ENCODE data around the gene ALPK3. TPM values are rescaled to one million over a fixed set of nuclear protein-coding genes. Genes with fewer than 3 reads are reported as not detected.

The ALPK3 gene
- polyA plus RNA-seq, 1 donor (not counting 4 experiments of a cell fraction or from before 2014, with no cell fraction given), result 0.07 TPM

- no peak for TF ChIP-seq EZH2 (IDR thresholded peaks at IDR 0.05; ENCODE audit: low read length)
- TF ChIP-seq CTCF (optimal IDR thresholded peaks at IDR 0.05 in 1 of 3, IDR thresholded peaks at IDR 0.05 in 1 of 3, conservative IDR thresholded peaks at IDR 0.05 in 1 of 3; ENCODE audit: extremely low read depth in 1 of 3, insufficient read depth in 2 of 3, low read length in 3 of 3), result no peak
- H4K20me1 ChIP-seq (ENCODE audit: control insufficient read depth, extremely low read depth, insufficient read depth, low read length), result peaks cover 2% of the 10 kb centered on the region
- FAIRE-seq (no peak), DNase-seq (ENCODE audit: low read depth, low spot score) (no peak)
- dilution Hi-C loops (cut with MboI; ENCODE audit: extremely low pct_ligation_motif_present, low sequenced_read_pairs), result no loop called here
- H3K36me3 ChIP-seq (ENCODE audit: control insufficient read depth in 2 of 2, extremely low read depth in 1 of 2, insufficient read depth in 2 of 2, low read length in 2 of 2), result peaks cover 13 to 18% of the 10 kb centered on the region in 2 experiments
- H3K4me3 ChIP-seq (ENCODE audit: control insufficient read depth in 2 of 3, extremely low read depth in 1 of 3, insufficient read depth in 2 of 3, low read depth in 1 of 3, low read length in 3 of 3), result no peak overlapping the region
- H3K79me2 ChIP-seq (ENCODE audit: control insufficient read depth, insufficient read depth, low read length), result no peaks in the 10 kb centered on the region
- H2AFZ ChIP-seq (ENCODE audit: control insufficient read depth, low read length), result no peak overlapping the region
- no peaks in the 10 kb centered on the region for H3K9me1 ChIP-seq (ENCODE audit: control insufficient read depth, extremely low read depth, insufficient read depth, low read length)
- H3K9ac ChIP-seq (ENCODE audit: control insufficient read depth, extremely low read depth, insufficient read depth, low read length), result no peak overlapping the region
- no peaks in the 10 kb centered on the region for H3K9me3 ChIP-seq (ENCODE audit: control insufficient read depth, low read depth, low read length)
- no peaks in the 10 kb centered on the region for H3K4me1 ChIP-seq (ENCODE audit: control insufficient read depth, extremely low read depth, insufficient read depth, low read length)
- no peaks in the 10 kb centered on the region for H3K27me3 ChIP-seq (ENCODE audit: control insufficient read depth, extremely low read depth, insufficient read depth, low read length)
- no peak overlapping the region for H3K27ac ChIP-seq (ENCODE audit: control insufficient read depth, insufficient read depth, low read length)
- H3K4me2 ChIP-seq (ENCODE audit: control insufficient read depth, extremely low read depth, insufficient read depth, low read depth, low read length), result no peak overlapping the region
These were observed 11.9 kb upstream of the ALPK3 start for GRCh38 chr15:84805221-84805620.

GRCh38 chr15:84807228-84807627, 9.9 kb upstream of the ALPK3 start:
- no peak overlapping the region for H2AFZ ChIP-seq (ENCODE audit: control insufficient read depth, low read length)
- no peak for DNase-seq (ENCODE audit: low read depth, low spot score)
- no peaks in the 10 kb centered on the region for H3K9me1 ChIP-seq (ENCODE audit: control insufficient read depth, extremely low read depth, insufficient read depth, low read length)
- H3K9me3 ChIP-seq (ENCODE audit: control insufficient read depth, low read depth, low read length), result no peaks in the 10 kb centered on the region
- no peak for TF ChIP-seq CTCF (optimal IDR thresholded peaks at IDR 0.05 in 1 of 3, IDR thresholded peaks at IDR 0.05 in 1 of 3, conservative IDR thresholded peaks at IDR 0.05 in 1 of 3; ENCODE audit: extremely low read depth in 1 of 3, insufficient read depth in 2 of 3, low read length in 3 of 3)
- H3K36me3 ChIP-seq (ENCODE audit: control insufficient read depth in 2 of 2, extremely low read depth in 1 of 2, insufficient read depth in 2 of 2, low read length in 2 of 2), result peaks cover 3 to 9% of the 10 kb centered on the region in 2 experiments
- dilution Hi-C loops (cut with MboI; ENCODE audit: extremely low pct_ligation_motif_present, low sequenced_read_pairs), result no loop called here
- no peak overlapping the region for H3K9ac ChIP-seq (ENCODE audit: control insufficient read depth, extremely low read depth, insufficient read depth, low read length)
- H3K4me2 ChIP-seq (ENCODE audit: control insufficient read depth, extremely low read depth, insufficient read depth, low read depth, low read length), result no peak overlapping the region
- peaks cover 2% of the 10 kb centered on the region for H4K20me1 ChIP-seq (ENCODE audit: control insufficient read depth, extremely low read depth, insufficient read depth, low read length)
- H3K4me3 ChIP-seq (ENCODE audit: control insufficient read depth in 2 of 3, extremely low read depth in 1 of 3, insufficient read depth in 2 of 3, low read depth in 1 of 3, low read length in 3 of 3), result no peak overlapping the region
- H3K27ac ChIP-seq (ENCODE audit: control insufficient read depth, insufficient read depth, low read length), result no peak overlapping the region
- H3K79me2 ChIP-seq (ENCODE audit: control insufficient read depth, insufficient read depth, low read length), result no peaks in the 10 kb centered on the region
- H3K4me1 ChIP-seq (ENCODE audit: control insufficient read depth, extremely low read depth, insufficient read depth, low read length), result no peaks in the 10 kb centered on the region
- no peak for FAIRE-seq
- H3K27me3 ChIP-seq (ENCODE audit: control insufficient read depth, extremely low read depth, insufficient read depth, low read length), result no peaks in the 10 kb centered on the region
